Sigmoid colon (tissue), 3 donors: ENCODE measurements around the gene DCAF4.

Experiments used
- POLR2A ChIP-seq, 2 donors: fragments of 450-650 bp; IDR thresholded peaks; one replicate each; pipeline ENCODE4 v1.6.1; 2016; ENCODE audit warnings: antibody characterized with exemption in 2 of 2, mild to moderate bottlenecking in 2 of 2, moderate library complexity in 2 of 2
- TF ChIP-seq, protein P1 (sequence below), 4 experiments: fragments of 450-650 bp in 3 of 4; fragments of 200-600 bp in 1 of 4; IDR thresholded peaks; one replicate each; pipeline ENCODE4 v1.5.1; 2016 to 2019; ENCODE audit warnings: antibody characterized with exemption in 4 of 4, mild to moderate bottlenecking in 3 of 4, moderate library complexity in 2 of 4

DNA sequence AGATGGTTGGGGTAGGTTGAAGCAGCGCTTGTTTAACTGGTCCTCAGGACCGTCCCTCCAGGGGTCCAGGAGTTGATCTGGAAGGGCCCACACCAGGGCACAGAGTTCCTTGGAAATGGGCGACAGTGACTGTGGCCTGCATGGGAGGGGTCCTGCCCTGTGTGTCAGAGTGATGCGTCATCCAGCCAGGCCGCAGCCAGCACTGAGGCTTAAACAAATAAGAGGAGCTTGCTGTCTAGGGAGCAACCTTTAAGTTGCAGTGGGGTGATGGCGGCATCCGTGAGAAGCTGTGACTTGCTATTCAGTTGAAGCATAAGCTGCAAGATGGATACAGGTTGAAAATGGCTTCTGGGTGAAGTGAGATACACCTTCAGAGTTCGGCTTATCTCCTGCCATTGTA is 20.2 kb downstream of the DCAF4 start:
- TF ChIP-seq, protein P1, sequence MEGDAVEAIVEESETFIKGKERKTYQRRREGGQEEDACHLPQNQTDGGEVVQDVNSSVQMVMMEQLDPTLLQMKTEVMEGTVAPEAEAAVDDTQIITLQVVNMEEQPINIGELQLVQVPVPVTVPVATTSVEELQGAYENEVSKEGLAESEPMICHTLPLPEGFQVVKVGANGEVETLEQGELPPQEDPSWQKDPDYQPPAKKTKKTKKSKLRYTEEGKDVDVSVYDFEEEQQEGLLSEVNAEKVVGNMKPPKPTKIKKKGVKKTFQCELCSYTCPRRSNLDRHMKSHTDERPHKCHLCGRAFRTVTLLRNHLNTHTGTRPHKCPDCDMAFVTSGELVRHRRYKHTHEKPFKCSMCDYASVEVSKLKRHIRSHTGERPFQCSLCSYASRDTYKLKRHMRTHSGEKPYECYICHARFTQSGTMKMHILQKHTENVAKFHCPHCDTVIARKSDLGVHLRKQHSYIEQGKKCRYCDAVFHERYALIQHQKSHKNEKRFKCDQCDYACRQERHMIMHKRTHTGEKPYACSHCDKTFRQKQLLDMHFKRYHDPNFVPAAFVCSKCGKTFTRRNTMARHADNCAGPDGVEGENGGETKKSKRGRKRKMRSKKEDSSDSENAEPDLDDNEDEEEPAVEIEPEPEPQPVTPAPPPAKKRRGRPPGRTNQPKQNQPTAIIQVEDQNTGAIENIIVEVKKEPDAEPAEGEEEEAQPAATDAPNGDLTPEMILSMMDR (IDR thresholded peaks at IDR 0.05) = no peak
- TF ChIP-seq POLR2A (IDR thresholded peaks at IDR 0.05) = no peak
